ENCODE results near the gene AFF4.
"Not testable (repeated sequence)": the region's sequence is repeated elsewhere in the genome, so short reads cannot be mapped to it uniquely, and the experiment has no call there.

AFF4 gene

GRCh38 chr5:132956166-132956799, 7.2 kb downstream of the AFF4 start:
- not testable (repeated sequence) for DNase-seq

- DNase-seq = no peak
Measured at GRCh38 chr5:132953710-132954109, 9.7 kb downstream of the AFF4 start.

- no peak for DNase-seq
Measured at GRCh38 chr5:132952829-132953228, 10.6 kb downstream of the AFF4 start.

GRCh38 chr5:132951897-132952296, 11.5 kb downstream of the AFF4 start:
- no peak for DNase-seq

- DNase-seq = no peak
Measured at GRCh38 chr5:132949136-132949535, 14.3 kb downstream of the AFF4 start.

GRCh38 chr5:132947671-132948070, 15.8 kb downstream of the AFF4 start:
- no peak for DNase-seq

- not testable (repeated sequence) for DNase-seq
Measured at GRCh38 chr5:132945315-132945714, 18.1 kb downstream of the AFF4 start.

GRCh38 chr5:132943362-132944022, 19.9 kb downstream of the AFF4 start:
- no peak for DNase-seq

- DNase-seq = no peak
Measured at GRCh38 chr5:132941331-132941730, 22.1 kb downstream of the AFF4 start.

GRCh38 chr5:132928062-132928407, 35.4 kb downstream of the AFF4 start:
- no peak for DNase-seq

GRCh38 chr5:132927355-132928061, 35.9 kb downstream of the AFF4 start:
- no peak for DNase-seq

GRCh38 chr5:132926437-132926836, 37.0 kb downstream of the AFF4 start:
- DNase-seq = no peak

- no peak for DNase-seq
Measured at GRCh38 chr5:132916086-132916485, 47.3 kb downstream of the AFF4 start.

GRCh38 chr5:132915681-132916080, 47.8 kb downstream of the AFF4 start:
- DNase-seq = peak; percentile 5

GRCh38 chr5:132909702-132910101, 53.7 kb downstream of the AFF4 start:
- DNase-seq = no peak

GRCh38 chr5:132907161-132907560, 56.3 kb downstream of the AFF4 start:
- no peak for DNase-seq

GRCh38 chr5:132905938-132906337, 57.5 kb downstream of the AFF4 start:
- no peak for DNase-seq

- DNase-seq = no peak
Measured at GRCh38 chr5:132901730-132902129, 61.7 kb downstream of the AFF4 start.

- DNase-seq = no peak
Measured at GRCh38 chr5:132901036-132901435, 62.4 kb downstream of the AFF4 start.

GRCh38 chr5:132898094-132898493, 65.3 kb downstream of the AFF4 start:
- DNase-seq = no peak

GRCh38 chr5:132896685-132897084, 66.7 kb downstream of the AFF4 start:
- DNase-seq = no peak

- no peak for DNase-seq
Measured at GRCh38 chr5:132895719-132896305, 67.6 kb downstream of the AFF4 start.

GRCh38 chr5:132890817-132891216, 72.6 kb downstream of the AFF4 start:
- DNase-seq = no peak

- DNase-seq = no peak
Measured at GRCh38 chr5:132889501-132889900, 73.9 kb downstream of the AFF4 start.
